GM12892 (cell line): ENCODE measurements around the gene ACP6.

Source experiments
- POLR2A ChIP-seq: IDR thresholded peaks from 2 replicates; pipeline ENCODE4 v1.6.1; 2011; ENCODE audit warnings: low read depth, low read length, control low read depth
- TAF1 ChIP-seq: IDR thresholded peaks from 2 replicates; pipeline ENCODE4 v1.6.1; 2011; ENCODE audit warnings: low read depth, mild to moderate bottlenecking, control low read depth, low read length, borderline replicate concordance

DNA sequence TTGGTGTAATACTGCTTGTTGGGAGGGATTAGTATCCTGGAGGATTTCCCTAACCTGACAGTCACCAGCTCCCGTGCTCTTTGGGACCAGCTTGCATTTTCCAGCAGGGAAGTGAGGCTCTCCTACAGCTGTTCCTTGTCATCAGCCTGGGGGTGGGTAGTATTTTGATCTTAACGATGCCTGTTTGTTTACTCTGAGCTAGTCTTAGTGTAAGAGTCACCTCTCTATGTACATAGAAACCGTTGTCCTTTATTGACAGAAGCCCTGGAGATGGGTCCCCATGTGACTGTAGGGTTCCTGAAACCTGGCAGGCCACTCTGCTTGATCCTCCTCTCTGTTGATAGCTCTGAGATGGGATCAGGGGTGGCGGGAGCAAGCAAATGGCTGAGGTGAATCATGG is 58.0 kb downstream of the ACP6 start:
- no peak for TF ChIP-seq TAF1
- TF ChIP-seq POLR2A = no peak
